CD1c-positive myeloid dendritic cell (primary cell): ENCODE results near the gene ANKRD40CL.

Experiments used
- DNase-seq: peaks from one replicate; pipeline ENCODE4 v3.0.0-alpha.2; 2016; ENCODE audit errors: extremely low spot score

The ANKRD40CL gene

GRCh38 chr17:50715471-50715870 lies 51.8 kb downstream of the ANKRD40CL start:
- DNase-seq = no peak

DNA sequence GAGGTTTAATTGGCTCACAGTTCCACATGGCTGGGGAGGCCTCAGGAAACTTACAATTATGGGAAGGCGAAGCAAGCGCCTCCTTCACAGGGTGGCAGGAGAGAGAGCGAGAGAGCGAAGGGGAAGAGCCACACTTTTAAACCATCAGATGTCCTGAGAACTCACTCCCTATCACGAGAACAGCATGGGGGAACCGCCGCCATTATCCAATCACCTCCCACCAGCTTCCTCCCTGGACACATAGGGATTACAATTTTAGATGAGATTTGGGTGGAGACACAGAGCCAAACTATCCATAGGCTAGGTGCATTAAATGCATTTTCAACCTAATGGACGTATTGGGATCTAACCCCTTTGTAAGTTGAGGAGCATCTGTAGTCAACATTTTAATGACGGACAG lies 54.7 kb downstream of the ANKRD40CL start:
- DNase-seq = no peak
